ENCODE results near the gene RAB33A.

The RAB33A gene

GRCh38 chrX:130139474-130140201 lies 32.1 kb upstream of the RAB33A start:
- no peak overlapping the region for H3K27ac ChIP-seq
- TF ChIP-seq CTCF (conservative IDR thresholded peaks at IDR 0.05) (no peak), ZFX (IDR thresholded peaks at IDR 0.05) (no peak)

DNA sequence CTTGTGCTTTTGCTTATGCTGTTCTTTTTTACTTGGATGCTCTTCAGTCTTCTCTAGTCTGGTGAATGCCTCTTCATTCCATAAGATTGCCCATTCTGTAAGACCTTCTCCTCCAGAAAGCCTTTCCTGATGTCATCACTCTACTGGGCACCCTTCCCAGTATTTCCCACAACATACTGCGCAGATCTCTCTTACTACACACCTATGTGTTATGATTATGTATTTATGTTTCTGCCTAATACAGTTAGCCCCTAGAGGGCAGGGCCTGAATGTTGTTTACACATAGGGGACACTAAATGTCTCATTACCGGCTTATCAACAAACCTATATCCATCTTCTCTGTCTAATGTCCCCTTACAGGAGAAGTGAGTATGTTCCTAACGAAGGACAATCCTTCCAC lies 27.3 kb upstream of the RAB33A start:
- TF ChIP-seq ZFX (IDR thresholded peaks at IDR 0.05), result no peak
- TF ChIP-seq CTCF (conservative IDR thresholded peaks at IDR 0.05), result peak; percentile 7; the same call in 1 of the 2 replicates
- H3K27ac ChIP-seq, result no peak overlapping the region

DNA sequence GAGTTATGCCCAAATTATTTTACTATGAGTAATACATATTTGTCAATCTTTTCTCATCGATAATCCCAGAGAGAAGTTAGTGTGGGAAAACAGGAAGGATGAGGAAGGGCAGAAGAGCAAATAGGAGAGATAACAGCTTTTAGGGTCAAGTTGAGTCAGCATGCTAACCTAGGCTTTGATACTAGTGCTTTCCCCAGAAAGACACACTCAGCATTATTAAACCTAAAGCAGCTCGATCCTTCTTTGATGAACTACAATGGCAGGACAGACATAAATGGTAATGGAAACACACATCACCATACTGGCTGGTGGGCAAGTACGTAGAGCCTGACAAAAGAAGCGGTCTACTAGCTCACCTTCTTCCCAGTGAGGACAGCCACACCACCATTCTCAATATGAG lies 26.6 kb upstream of the RAB33A start:
- H3K27ac ChIP-seq, result no peak overlapping the region
- TF ChIP-seq ZFX (IDR thresholded peaks at IDR 0.05), result no peak
- TF ChIP-seq CTCF (conservative IDR thresholded peaks at IDR 0.05), result no peak

GRCh38 chrX:130147631-130148030 lies 24.1 kb upstream of the RAB33A start:
- TF ChIP-seq ZFX (IDR thresholded peaks at IDR 0.05) (no peak), CTCF (conservative IDR thresholded peaks at IDR 0.05) (no peak)
- H3K27ac ChIP-seq, result no peak overlapping the region

- no peak overlapping the region for H3K27ac ChIP-seq
- TF ChIP-seq CTCF (conservative IDR thresholded peaks at IDR 0.05), result no peak
- no peak for TF ChIP-seq ZFX (IDR thresholded peaks at IDR 0.05)
Observed at GRCh38 chrX:130155564-130155963, 16.2 kb upstream of the RAB33A start.

- no peak overlapping the region for H3K27ac ChIP-seq
- no peak for TF ChIP-seq ZFX (IDR thresholded peaks at IDR 0.05)
- no peak for TF ChIP-seq CTCF (conservative IDR thresholded peaks at IDR 0.05)
Observed at GRCh38 chrX:130158311-130158710, 13.5 kb upstream of the RAB33A start.

GRCh38 chrX:130159776-130160175 lies 12.0 kb upstream of the RAB33A start:
- H3K27ac ChIP-seq, result no peak overlapping the region
- TF ChIP-seq CTCF (conservative IDR thresholded peaks at IDR 0.05) (no peak), ZFX (IDR thresholded peaks at IDR 0.05) (no peak)

All from C4-2B (cell line).